ENCODE data around the gene LSR. TPM values are rescaled to one million over a fixed set of nuclear protein-coding genes. Genes with fewer than 3 reads are reported as not detected.

The LSR gene
- polyA plus RNA-seq, 1 donor (not counting 4 experiments of a cell fraction or from before 2014, with no cell fraction given): 51.3 TPM

GRCh38 chr19:35313587-35313986 is 64.8 kb downstream of the LSR start:
- no peaks in the 10 kb centered on the region for H3K79me2 ChIP-seq (ENCODE audit: control insufficient read depth, insufficient read depth, low read length)
- no peaks in the 10 kb centered on the region for H4K20me1 ChIP-seq (ENCODE audit: control insufficient read depth, extremely low read depth, insufficient read depth, low read length)
- H2AFZ ChIP-seq (ENCODE audit: control insufficient read depth, low read length): no peak overlapping the region
- no peaks in the 10 kb centered on the region for H3K9me1 ChIP-seq (ENCODE audit: control insufficient read depth, extremely low read depth, insufficient read depth, low read length)
- TF ChIP-seq CTCF (optimal IDR thresholded peaks at IDR 0.05 in 1 of 3, IDR thresholded peaks at IDR 0.05 in 1 of 3, conservative IDR thresholded peaks at IDR 0.05 in 1 of 3; ENCODE audit: extremely low read depth in 1 of 3, insufficient read depth in 2 of 3, low read length in 3 of 3) (no peak), EZH2 (IDR thresholded peaks at IDR 0.05; ENCODE audit: low read length) (no peak)
- no peak for DNase-seq (ENCODE audit: low read depth, low spot score)
- H3K27ac ChIP-seq (ENCODE audit: control insufficient read depth, insufficient read depth, low read length): no peak overlapping the region
- H3K27me3 ChIP-seq (ENCODE audit: control insufficient read depth, extremely low read depth, insufficient read depth, low read length): peaks cover 3% of the 10 kb centered on the region
- no peak overlapping the region for H3K9ac ChIP-seq (ENCODE audit: control insufficient read depth, extremely low read depth, insufficient read depth, low read length)
- no peaks in the 10 kb centered on the region for H3K9me3 ChIP-seq (ENCODE audit: control insufficient read depth, low read depth, low read length)
- dilution Hi-C loops (cut with MboI; ENCODE audit: extremely low pct_ligation_motif_present, low sequenced_read_pairs): no loop called here
- no peaks in the 10 kb centered on the region for H3K36me3 ChIP-seq (ENCODE audit: control insufficient read depth in 2 of 2, extremely low read depth in 1 of 2, insufficient read depth in 2 of 2, low read length in 2 of 2)
- H3K4me3 ChIP-seq (ENCODE audit: control insufficient read depth in 2 of 3, extremely low read depth in 1 of 3, insufficient read depth in 2 of 3, low read depth in 1 of 3, low read length in 3 of 3): no peak overlapping the region
- FAIRE-seq: no peak
- no peak overlapping the region for H3K4me2 ChIP-seq (ENCODE audit: control insufficient read depth, extremely low read depth, insufficient read depth, low read depth, low read length)
- H3K4me1 ChIP-seq (ENCODE audit: control insufficient read depth, extremely low read depth, insufficient read depth, low read length): peaks cover 9% of the 10 kb centered on the region

GRCh38 chr19:35314031-35314430 is 65.2 kb downstream of the LSR start:
- no peaks in the 10 kb centered on the region for H3K9me1 ChIP-seq (ENCODE audit: control insufficient read depth, extremely low read depth, insufficient read depth, low read length)
- peaks cover 3% of the 10 kb centered on the region for H3K27me3 ChIP-seq (ENCODE audit: control insufficient read depth, extremely low read depth, insufficient read depth, low read length)
- dilution Hi-C loops (cut with MboI; ENCODE audit: extremely low pct_ligation_motif_present, low sequenced_read_pairs): no loop called here
- H3K4me1 ChIP-seq (ENCODE audit: control insufficient read depth, extremely low read depth, insufficient read depth, low read length): peaks cover 13% of the 10 kb centered on the region
- no peak overlapping the region for H3K27ac ChIP-seq (ENCODE audit: control insufficient read depth, insufficient read depth, low read length)
- no peaks in the 10 kb centered on the region for H3K9me3 ChIP-seq (ENCODE audit: control insufficient read depth, low read depth, low read length)
- no peak overlapping the region for H3K4me2 ChIP-seq (ENCODE audit: control insufficient read depth, extremely low read depth, insufficient read depth, low read depth, low read length)
- no peak for TF ChIP-seq EZH2 (IDR thresholded peaks at IDR 0.05; ENCODE audit: low read length)
- H3K79me2 ChIP-seq (ENCODE audit: control insufficient read depth, insufficient read depth, low read length): no peaks in the 10 kb centered on the region
- H3K9ac ChIP-seq (ENCODE audit: control insufficient read depth, extremely low read depth, insufficient read depth, low read length): no peak overlapping the region
- FAIRE-seq (no peak), DNase-seq (ENCODE audit: low read depth, low spot score) (no peak)
- no peaks in the 10 kb centered on the region for H3K36me3 ChIP-seq (ENCODE audit: control insufficient read depth in 2 of 2, extremely low read depth in 1 of 2, insufficient read depth in 2 of 2, low read length in 2 of 2)
- no peak overlapping the region for H3K4me3 ChIP-seq (ENCODE audit: control insufficient read depth in 2 of 3, extremely low read depth in 1 of 3, insufficient read depth in 2 of 3, low read depth in 1 of 3, low read length in 3 of 3)
- H2AFZ ChIP-seq (ENCODE audit: control insufficient read depth, low read length): no peak overlapping the region
- H4K20me1 ChIP-seq (ENCODE audit: control insufficient read depth, extremely low read depth, insufficient read depth, low read length): no peaks in the 10 kb centered on the region

- DNase-seq (ENCODE audit: low read depth, low spot score): no peak
- FAIRE-seq: no peak
- no peaks in the 10 kb centered on the region for H3K79me2 ChIP-seq (ENCODE audit: control insufficient read depth, insufficient read depth, low read length)
- no peak overlapping the region for H3K27ac ChIP-seq (ENCODE audit: control insufficient read depth, insufficient read depth, low read length)
- no peaks in the 10 kb centered on the region for H4K20me1 ChIP-seq (ENCODE audit: control insufficient read depth, extremely low read depth, insufficient read depth, low read length)
- H3K27me3 ChIP-seq (ENCODE audit: control insufficient read depth, extremely low read depth, insufficient read depth, low read length): peaks cover 3% of the 10 kb centered on the region
- no peak overlapping the region for H3K9ac ChIP-seq (ENCODE audit: control insufficient read depth, extremely low read depth, insufficient read depth, low read length)
- no peaks in the 10 kb centered on the region for H3K9me3 ChIP-seq (ENCODE audit: control insufficient read depth, low read depth, low read length)
- H3K4me2 ChIP-seq (ENCODE audit: control insufficient read depth, extremely low read depth, insufficient read depth, low read depth, low read length): no peak overlapping the region
- peaks cover 19% of the 10 kb centered on the region for H3K4me1 ChIP-seq (ENCODE audit: control insufficient read depth, extremely low read depth, insufficient read depth, low read length)
- no peak overlapping the region for H2AFZ ChIP-seq (ENCODE audit: control insufficient read depth, low read length)
- H3K36me3 ChIP-seq (ENCODE audit: control insufficient read depth in 2 of 2, extremely low read depth in 1 of 2, insufficient read depth in 2 of 2, low read length in 2 of 2): no peaks in the 10 kb centered on the region
- dilution Hi-C loops (cut with MboI; ENCODE audit: extremely low pct_ligation_motif_present, low sequenced_read_pairs): no loop called here
- TF ChIP-seq CTCF (optimal IDR thresholded peaks at IDR 0.05 in 1 of 3, IDR thresholded peaks at IDR 0.05 in 1 of 3, conservative IDR thresholded peaks at IDR 0.05 in 1 of 3; ENCODE audit: extremely low read depth in 1 of 3, insufficient read depth in 2 of 3, low read length in 3 of 3): no peak
- TF ChIP-seq EZH2 (IDR thresholded peaks at IDR 0.05; ENCODE audit: low read length): no peak
- no peaks in the 10 kb centered on the region for H3K9me1 ChIP-seq (ENCODE audit: control insufficient read depth, extremely low read depth, insufficient read depth, low read length)
- H3K4me3 ChIP-seq (ENCODE audit: control insufficient read depth in 2 of 3, extremely low read depth in 1 of 3, insufficient read depth in 2 of 3, low read depth in 1 of 3, low read length in 3 of 3): no peak overlapping the region
These were observed 66.2 kb downstream of the LSR start for GRCh38 chr19:35314858-35315470.
